Pons (tissue), 1 donor: ENCODE results near the gene STX2.
"Not testable (repeated sequence)": the region's sequence is repeated elsewhere in the genome, so short reads cannot be mapped to it uniquely, and the experiment has no call there.

Source experiments
- DNase-seq: peaks from one replicate; pipeline ENCODE4 v3.0.0-alpha.2; 2016; ENCODE audit warnings: low spot score

The STX2 gene

DNA sequence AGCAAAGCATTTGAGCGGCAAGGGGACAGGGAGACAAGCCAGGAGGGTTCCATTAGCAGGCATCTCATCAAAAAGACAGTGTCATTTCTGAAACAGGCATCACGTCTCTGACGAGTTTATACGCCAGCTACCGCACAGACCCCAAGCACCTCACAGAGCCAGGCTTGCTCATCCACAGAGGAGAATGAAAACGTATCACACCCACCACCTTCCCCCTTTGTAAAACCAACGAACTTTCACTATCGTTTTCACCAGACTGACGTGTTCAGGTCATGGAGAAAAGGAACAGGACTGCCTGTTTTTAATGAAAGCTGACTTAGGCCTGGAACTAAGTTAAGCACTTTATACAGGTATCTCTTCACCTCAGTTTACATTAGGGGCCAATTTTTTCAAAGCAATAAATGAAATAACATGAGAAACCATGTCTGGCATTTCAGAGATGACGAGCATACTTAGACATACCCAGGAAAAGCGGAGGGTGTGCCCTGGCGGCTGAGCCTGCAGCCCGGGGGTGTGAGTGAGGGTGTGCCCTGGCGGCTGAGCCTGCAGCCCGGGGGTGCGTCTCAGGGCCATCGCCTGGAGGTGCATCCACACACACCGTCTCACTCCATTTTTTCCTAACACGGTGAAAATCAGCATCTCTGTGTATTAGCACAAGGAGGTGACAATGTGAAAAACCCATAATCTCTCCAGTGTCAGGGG, 41.9 kb downstream of the STX2 start:
- DNase-seq = no peak

GRCh38 chr12:130795906-130796305, 43.1 kb downstream of the STX2 start:
- DNase-seq = no peak

DNA sequence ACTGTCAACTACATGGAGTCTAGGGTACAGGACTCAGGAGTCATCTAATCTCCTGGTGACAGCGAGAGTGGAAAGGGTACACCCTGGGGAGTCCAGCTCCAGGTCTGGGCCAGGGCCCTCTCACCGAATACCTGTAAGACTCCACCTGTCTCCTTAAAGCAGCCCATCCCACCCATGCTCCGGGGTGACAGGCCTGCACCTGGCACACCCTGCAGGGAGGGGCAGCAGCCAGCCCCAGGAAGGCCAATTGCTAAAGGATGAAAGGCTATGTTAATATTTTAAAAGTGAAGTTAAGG, 45.5 kb downstream of the STX2 start:
- no peak for DNase-seq

DNA sequence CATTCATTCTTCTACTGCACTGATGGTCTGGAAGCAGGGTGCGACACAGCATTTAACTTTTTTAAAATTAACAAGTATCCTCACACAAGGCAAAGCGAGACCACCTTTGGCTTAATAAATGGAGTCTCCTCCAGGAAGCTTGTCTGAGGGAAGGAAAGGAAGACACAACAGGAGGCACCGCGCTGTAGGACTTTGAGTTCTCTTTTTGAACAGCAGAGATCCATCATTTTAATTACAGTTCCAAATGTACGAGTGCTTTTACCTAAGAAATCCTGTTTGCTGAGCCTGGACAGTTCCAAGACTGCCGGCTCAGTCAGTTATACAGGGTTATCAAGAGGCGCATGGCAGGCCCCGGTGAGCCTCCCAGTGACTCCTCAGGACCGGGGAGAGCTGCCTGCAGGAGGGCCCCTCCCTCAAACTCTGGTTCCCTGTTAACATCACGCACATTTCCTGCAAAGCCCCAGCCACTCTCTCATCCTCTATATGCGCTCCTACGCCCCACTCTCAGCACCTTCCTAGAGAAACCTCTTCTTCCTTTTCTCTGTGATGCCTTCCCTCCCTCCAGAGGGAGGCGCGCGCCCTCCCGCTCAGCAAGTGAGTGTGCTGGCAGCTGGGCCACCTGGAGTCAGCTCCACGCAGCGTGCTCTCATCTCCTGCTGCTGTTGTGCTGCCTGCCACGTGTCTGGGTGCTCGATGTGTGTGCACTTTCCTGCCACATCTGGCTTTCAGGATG, 46.1 kb downstream of the STX2 start:
- no peak for DNase-seq

- DNase-seq = no peak
Observed at GRCh38 chr12:130791629-130792028, 47.4 kb downstream of the STX2 start.

DNA sequence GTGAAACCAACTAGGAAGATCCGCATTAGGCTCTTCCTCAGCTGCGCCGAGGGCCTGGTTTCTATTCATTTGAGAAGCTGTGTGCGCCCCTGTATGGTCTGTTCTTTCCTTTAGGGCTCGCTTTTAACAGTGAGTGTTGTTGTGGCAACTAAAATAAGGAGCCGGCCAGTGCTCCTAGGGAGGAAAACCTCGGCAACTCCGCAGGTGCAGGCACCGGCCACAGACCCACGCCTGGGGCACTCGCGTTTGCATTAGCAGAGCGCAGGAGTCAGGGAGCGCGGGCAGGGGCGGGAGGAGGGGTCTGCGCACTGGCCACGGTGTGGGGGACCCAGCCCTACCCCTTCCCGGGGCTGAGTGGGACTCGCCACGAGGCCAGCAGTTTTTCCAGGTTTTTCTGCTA, 50.5 kb downstream of the STX2 start:
- DNase-seq = no peak

DNA sequence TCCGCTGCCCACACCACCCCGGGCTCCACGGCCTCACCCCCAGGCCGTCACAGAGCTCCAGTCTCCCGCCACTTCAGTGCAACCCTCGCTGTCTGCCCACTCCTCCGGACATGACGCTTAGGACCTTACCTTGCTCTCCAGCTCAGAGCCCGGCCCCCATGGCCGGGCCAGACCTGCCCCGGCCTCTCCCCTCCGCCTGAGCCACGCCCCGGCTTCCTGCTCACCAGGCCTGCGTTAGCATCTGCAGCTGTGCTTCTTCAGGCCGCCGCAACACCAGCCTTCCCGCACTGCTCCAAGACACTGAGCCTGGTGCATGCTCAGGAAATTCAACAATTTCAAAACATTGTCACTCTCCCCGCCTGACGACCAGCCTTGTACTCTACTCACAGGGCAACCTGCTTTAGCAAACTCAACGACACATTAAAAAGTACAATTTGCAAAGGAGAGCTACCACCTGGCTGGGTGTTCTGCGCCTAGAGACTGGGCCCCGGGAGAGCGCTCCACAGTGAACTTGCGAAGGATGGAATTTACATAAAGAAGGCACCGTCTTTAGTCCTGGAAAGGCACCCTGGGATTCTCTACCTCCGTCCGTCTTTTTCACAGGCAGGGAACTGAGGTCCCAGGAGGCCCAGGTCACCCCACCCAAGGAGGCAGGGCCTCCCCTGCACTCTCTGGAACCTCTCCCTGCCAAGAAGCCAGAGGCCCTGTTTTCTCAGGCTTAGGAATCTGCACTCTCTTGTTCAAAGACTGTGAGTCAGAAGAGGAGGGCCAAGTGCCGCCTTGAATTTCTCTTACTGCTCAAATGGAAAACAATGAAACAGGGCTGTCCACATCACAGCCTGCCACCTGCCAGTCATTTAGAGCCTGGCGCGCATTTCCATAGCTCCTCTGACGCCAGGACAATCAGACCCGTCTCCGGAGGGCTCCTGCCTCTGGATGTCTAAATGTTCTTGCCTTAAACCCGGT, 51.3 kb downstream of the STX2 start:
- DNase-seq = no peak

DNA sequence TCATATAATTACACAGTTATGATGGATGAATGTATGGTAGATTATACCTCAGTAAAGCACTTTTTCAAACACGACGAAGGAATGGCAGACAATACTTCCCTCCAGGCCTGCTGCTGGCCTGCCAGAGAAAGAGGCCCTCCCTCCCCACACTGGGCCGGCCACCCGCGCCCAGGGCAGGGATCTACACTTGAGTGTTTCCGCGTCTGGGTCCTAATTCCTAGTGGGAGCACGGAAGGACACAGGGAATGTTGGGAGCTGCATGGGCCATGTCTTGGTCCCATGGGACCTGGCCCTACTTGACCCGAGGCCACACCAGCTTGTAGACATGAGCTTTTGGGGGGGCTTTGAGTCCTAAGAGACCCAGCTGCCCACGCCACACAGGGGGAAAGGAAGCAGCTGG, 52.0 kb downstream of the STX2 start:
- DNase-seq = no peak

DNA sequence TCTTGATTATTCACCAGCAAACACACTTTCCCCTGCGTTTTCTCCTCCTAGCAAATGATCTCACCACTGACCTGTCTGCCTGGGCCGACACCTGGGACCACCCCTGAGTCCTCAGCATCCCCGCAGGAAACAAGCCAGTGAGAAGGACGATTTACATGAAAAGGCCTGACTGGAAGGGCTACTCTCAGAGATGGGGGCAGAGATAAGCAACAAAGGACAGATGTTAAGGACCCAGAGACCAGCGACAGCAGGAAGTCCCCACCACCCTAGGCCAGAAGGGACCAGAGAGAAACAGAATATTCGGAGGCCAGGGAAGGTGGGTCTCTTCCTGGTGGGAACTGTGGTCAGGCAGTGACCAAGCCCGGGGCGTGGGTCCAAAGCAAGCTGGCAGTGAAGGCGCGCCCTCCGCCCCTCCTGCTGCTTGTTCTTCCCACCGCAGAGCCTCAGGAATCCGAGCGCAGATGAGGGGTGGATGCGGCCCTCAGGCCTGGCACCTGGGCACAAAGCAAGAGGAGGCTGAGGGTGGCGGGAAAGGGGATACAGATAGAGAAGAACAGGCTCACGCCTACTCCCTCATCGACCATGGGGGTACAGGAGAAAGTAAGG, 55.8 kb downstream of the STX2 start:
- DNase-seq = no peak

DNA sequence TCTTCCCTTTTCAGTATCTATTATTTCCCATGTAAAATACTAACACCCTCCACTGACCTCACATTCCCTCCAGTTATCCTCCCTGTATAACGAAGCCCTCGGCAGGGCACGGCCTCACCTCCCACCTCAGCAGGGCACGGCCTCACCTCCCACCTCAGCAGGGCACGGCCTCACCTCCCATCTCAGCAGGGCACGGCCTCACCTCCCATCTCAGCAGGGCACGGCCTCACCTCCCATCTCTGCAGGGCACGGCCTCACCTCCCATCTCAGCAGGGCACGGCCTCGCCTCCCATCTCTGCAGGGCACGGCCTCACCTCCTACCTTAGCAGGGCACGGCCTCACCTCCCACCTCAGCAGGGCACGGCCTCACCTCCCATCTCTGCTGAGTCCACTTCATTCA, 56.8 kb downstream of the STX2 start:
- DNase-seq = not testable (repeated sequence)

- DNase-seq = no peak
Observed at GRCh38 chr12:130780880-130781575, 58.0 kb downstream of the STX2 start.

GRCh38 chr12:130780325-130780724, 58.7 kb downstream of the STX2 start:
- DNase-seq = no peak

DNA sequence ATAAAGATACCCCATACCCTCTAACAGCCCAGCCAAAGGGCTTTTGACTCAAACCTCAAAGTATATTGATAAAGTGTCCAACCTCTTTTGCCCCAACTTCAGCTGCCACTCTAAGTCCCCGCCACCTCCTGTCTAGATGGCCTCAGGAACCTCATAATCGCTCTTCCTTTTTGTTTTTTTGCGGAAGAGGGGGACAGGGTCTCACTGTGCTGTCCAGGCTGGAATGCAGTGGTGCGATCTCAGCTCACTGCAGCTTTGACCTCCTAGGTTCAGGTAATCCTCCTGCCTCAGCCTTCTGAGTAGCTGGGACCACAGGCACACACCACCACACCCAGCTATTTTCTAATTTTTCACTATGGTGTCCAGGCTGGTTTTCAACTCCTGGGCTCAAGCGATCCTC, 60.3 kb downstream of the STX2 start:
- no peak for DNase-seq

DNA sequence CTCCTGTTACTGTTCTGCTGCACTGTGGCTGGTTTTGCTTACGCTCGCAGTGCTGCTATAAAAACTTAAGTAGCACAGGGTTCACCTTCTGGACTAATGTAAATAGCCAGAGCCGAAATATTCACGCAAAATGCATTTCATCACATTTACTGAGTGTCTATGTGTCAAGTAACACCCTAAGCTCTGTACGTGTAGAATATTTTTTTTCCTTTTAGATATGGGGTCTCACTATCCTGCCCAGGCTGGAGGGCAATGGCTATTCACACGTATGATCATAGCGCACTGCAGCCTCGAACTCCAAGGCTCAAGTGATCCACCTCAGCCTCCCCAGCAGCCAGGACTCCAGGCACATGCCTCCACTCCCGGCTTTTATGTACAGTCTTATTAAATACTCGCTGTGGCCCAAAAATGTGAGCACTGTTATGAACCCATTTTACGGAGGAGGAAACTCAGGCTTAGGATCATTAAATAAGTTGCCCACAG, 62.2 kb downstream of the STX2 start:
- no peak for DNase-seq

DNA sequence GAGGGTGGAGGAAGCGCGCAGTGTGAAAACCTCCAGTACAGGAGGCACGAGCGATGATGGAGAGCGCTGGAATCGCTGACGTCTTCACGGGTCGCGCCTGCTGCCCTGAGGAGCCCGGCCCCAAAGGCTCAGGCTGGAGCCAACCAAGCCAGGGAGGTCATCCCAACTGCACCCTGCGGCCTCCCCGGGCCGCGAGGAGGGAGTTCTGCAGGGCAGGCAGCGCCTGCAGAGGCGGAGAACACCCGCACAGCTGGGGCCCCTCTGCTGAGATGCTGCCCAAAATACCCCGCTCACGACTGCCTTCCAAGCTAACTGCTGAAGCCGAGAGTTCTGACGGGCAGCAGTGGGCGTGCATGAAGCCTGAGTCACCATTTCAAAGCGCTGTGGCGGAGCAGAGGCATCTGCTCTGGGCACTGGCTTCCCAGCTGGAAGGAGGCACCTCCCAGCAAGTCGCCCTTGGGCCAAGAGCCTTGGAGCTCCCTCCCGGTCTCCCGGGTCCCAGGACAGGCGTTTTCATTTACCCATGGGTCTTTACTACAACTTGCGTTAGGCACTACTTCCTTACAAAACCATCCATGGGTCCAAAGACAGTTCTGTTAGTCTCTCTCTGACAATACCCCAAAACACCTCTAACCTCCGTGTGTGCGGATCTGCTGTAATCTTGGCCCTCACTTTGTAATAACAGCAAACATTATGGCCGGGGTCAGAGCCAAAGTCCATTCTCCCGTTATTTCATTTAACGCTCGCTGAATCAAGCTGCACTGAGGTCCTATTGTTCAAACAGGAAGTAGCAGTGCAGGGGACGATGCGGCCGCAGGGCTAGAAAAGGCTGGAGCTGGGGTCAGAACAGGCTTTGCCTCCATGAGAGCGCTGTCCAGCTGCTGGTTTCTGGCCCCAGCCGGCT, 62.8 kb downstream of the STX2 start:
- peak; percentile 35 for DNase-seq

GRCh38 chr12:130770413-130771028, 68.5 kb downstream of the STX2 start:
- no peak for DNase-seq

GRCh38 chr12:130768120-130768519, 70.9 kb downstream of the STX2 start:
- no peak for DNase-seq

DNA sequence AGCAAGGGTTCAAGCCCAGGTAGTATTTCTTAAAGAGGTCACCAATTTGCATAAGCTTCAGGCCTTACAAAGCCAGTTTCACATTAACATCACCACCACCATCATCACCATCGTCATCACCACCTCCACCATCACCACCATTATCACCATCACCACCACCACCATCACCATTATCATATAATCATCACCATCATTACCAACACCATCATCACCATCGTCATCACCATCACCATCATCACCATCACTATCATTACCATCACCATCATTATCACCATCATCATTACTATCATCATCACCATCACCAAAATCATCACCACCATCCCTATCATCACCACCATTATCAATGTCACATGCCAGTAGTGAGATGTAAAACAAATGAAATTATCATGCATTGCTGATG, 72.6 kb downstream of the STX2 start:
- DNase-seq = no peak

DNA sequence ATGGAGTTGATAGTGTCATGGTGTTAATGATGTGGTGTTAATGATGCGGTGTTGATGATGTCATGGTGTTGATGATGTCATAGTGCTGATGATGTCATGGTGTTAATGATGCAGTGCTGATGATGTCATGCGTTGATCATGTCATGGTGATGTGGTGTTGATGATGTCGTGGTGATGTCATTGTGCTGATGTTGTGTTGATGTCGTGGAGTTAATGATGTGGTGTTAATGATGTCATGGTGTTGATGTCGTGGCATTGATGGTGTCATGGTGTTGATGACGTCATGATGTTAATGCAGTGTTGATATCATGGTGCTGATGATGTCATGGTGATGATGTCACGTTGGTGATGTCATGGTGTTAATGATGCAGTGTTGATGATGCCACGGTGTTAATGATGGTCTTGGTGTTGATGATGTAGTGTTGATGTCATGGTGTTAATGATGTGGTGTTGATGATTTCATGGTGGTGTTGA, 73.8 kb downstream of the STX2 start:
- DNase-seq = no peak
